Effector memory CD4-positive, alpha-beta T cell (primary cell): ENCODE measurements around the gene NANOG.
"Not testable (repeated sequence)": the region's sequence is repeated elsewhere in the genome, so short reads cannot be mapped to it uniquely, and the experiment has no call there.

Experiments used
- DNase-seq, 3 donors: peaks; one replicate each; pipeline ENCODE4 v3.0.0-alpha.2; 2020
- H3K27ac ChIP-seq: 2 replicates; pipeline ENCODE4 v1.7.0; 2013; ENCODE audit warnings: mild to moderate bottlenecking, low read length, moderate library complexity; ENCODE audit not compliant: insufficient read depth, poor library complexity, severe bottlenecking
- H3K27me3 ChIP-seq: replicated peaks from 2 replicates; pipeline ENCODE4 v1.7.0; 2013; ENCODE audit warnings: mild to moderate bottlenecking, low read length; ENCODE audit not compliant: insufficient read depth, control insufficient read depth, poor library complexity, severe bottlenecking
- H3K36me3 ChIP-seq: 2 replicates; pipeline ENCODE4 v1.7.0; 2013; ENCODE audit warnings: mild to moderate bottlenecking, low read length, moderate library complexity; ENCODE audit not compliant: control insufficient read depth, insufficient read depth
- H3K4me1 ChIP-seq: 2 replicates; pipeline ENCODE4 v1.7.0; 2013; ENCODE audit warnings: low read length, mild to moderate bottlenecking; ENCODE audit not compliant: control insufficient read depth, insufficient read depth, poor library complexity, severe bottlenecking
- H3K4me3 ChIP-seq: 2 replicates; pipeline ENCODE4 v1.7.0; 2013; ENCODE audit warnings: low read length, low read depth, mild to moderate bottlenecking; ENCODE audit not compliant: insufficient read depth, poor library complexity, severe bottlenecking
- H3K9me3 ChIP-seq: 2 replicates; pipeline ENCODE4 v1.7.0; 2013; ENCODE audit warnings: mild to moderate bottlenecking, low read length, moderate library complexity; ENCODE audit not compliant: control insufficient read depth

The NANOG gene

GRCh38 chr12:7798750-7799308 lies 9.6 kb downstream of the NANOG start:
- H3K4me3 ChIP-seq, H3K4me1 ChIP-seq, H3K9me3 ChIP-seq, H3K27ac ChIP-seq, H3K27me3 ChIP-seq, DNase-seq, H3K36me3 ChIP-seq: not testable (repeated sequence)

DNA sequence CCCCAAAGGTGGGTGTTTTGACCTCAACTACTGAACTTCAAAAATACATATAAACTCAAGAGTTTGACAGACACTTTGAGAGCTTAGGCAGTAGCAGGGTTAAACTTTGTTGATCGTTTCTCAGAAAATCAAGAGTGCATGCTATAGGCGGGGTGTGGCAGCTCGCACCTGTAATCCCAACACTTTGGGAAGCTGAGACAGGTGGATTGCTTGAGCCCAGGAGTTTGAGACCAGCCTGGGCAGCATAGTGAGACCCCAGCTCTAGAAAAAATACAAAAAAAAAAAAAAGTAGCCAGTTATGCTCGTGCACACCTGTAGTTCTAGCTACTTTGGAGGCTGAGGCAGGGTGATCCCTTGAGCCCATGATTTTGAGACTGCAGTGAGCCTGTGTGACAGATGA lies 12.3 kb downstream of the NANOG start:
- DNase-seq = no peak
- Histone ChIP-seq H3K27ac (no peak overlapping the region), H3K27me3 (no peaks in the 10 kb centered on the region), H3K9me3 (no peaks in the 10 kb centered on the region), H3K4me1 (no peaks in the 10 kb centered on the region), H3K36me3 (no peaks in the 10 kb centered on the region), H3K4me3 (no peak overlapping the region)

GRCh38 chr12:7806319-7806718 lies 17.1 kb downstream of the NANOG start:
- H3K27me3 ChIP-seq, H3K4me1 ChIP-seq, DNase-seq, H3K9me3 ChIP-seq, H3K4me3 ChIP-seq, H3K36me3 ChIP-seq, H3K27ac ChIP-seq: not testable (repeated sequence)

- H3K27ac ChIP-seq = no peak overlapping the region
- H3K27me3 ChIP-seq = no peaks in the 10 kb centered on the region
- no peaks in the 10 kb centered on the region for H3K36me3 ChIP-seq
- no peaks in the 10 kb centered on the region for H3K4me1 ChIP-seq
- H3K4me3 ChIP-seq = no peak overlapping the region
- H3K9me3 ChIP-seq = no peaks in the 10 kb centered on the region
- peak; percentile 3 to 23 (median 4) for DNase-seq
Measured at GRCh38 chr12:7806863-7807487, 17.8 kb downstream of the NANOG start.

GRCh38 chr12:7825754-7826153 lies 36.6 kb downstream of the NANOG start:
- H3K4me3 ChIP-seq, H3K36me3 ChIP-seq, H3K9me3 ChIP-seq, H3K27me3 ChIP-seq, DNase-seq, H3K27ac ChIP-seq, H3K4me1 ChIP-seq: not testable (repeated sequence)

GRCh38 chr12:7829737-7830136 lies 40.5 kb downstream of the NANOG start:
- H3K27me3 ChIP-seq, H3K4me1 ChIP-seq, H3K27ac ChIP-seq, DNase-seq, H3K9me3 ChIP-seq, H3K4me3 ChIP-seq, H3K36me3 ChIP-seq: not testable (repeated sequence)

DNA sequence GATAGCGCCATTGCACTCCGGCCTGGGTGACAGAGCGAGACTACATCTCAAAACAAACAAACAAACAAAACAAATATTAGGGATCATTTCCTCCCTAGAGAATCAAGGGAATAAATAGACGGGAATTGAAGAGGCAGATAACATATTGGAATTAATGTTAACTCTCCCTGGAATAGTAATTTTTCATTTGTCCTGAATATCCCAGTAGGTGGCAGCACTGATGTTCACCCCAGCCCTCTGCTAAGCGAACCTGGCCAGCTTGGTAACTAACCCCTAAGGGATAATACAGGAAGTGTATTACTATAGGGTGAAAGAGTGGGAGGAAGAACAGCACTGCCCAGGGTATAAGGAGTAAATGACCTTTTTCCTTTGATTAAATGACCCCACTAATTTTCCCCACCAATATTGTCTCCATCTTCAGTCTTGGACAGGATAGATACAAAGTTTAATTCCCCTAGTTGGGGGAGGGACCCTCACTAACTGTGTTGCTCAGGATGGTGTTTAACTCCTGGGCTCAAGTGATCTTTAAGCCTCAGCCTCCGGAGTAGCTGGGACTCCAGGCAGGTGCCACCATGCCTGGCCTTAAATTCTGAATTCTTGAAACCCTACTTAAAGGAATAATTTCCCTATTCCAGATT lies 43.0 kb downstream of the NANOG start:
- Histone ChIP-seq H3K4me3 (no peak overlapping the region), H3K27me3 (no peaks in the 10 kb centered on the region), H3K9me3 (no peaks in the 10 kb centered on the region), H3K4me1 (no peaks in the 10 kb centered on the region), H3K36me3 (no peaks in the 10 kb centered on the region), H3K27ac (no peak overlapping the region)
- DNase-seq = peak in 1 of 3 donors; percentile 1

GRCh38 chr12:7833201-7833600 lies 44.0 kb downstream of the NANOG start:
- H3K27ac ChIP-seq, H3K4me3 ChIP-seq, H3K36me3 ChIP-seq, H3K4me1 ChIP-seq, H3K27me3 ChIP-seq, DNase-seq, H3K9me3 ChIP-seq: not testable (repeated sequence)

DNA sequence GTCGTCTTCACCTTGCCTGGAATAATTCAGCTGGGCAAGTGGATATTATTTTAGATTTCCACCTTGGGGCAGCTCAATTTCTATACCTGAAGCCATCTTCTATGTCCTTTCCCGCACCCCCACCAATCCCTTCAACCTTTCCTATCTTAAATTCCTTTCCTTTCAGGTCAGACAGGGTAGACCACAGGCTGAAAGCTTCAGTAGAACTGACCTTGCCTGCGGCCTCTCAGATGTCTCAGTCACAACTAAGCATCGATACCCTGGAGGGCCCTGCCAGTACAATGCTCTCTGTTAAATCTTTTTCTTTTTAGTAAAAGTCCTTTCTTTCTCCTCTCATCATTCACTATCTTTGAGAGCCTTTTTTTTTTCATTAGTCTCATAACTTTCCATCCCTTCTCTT lies 44.6 kb downstream of the NANOG start:
- no peak overlapping the region for H3K4me3 ChIP-seq
- no peaks in the 10 kb centered on the region for H3K4me1 ChIP-seq

GRCh38 chr12:7834701-7835100 lies 45.5 kb downstream of the NANOG start:
- H3K27me3 ChIP-seq = no peaks in the 10 kb centered on the region
- H3K9me3 ChIP-seq = no peaks in the 10 kb centered on the region
- DNase-seq = no peak
- no peak overlapping the region for H3K27ac ChIP-seq
- H3K4me1 ChIP-seq = no peaks in the 10 kb centered on the region
- H3K36me3 ChIP-seq = no peaks in the 10 kb centered on the region
- no peak overlapping the region for H3K4me3 ChIP-seq

More for the DNA sequence above, 44.6 kb downstream of the NANOG start:
- no peaks in the 10 kb centered on the region for H3K27me3 ChIP-seq
- DNase-seq = no peak
- no peaks in the 10 kb centered on the region for H3K36me3 ChIP-seq
- no peaks in the 10 kb centered on the region for H3K9me3 ChIP-seq
- no peak overlapping the region for H3K27ac ChIP-seq
